ENCODE data around the gene HINT2. TPM values are rescaled to one million over a fixed set of nuclear protein-coding genes. Genes with fewer than 3 reads are reported as not detected.
A peak's percentile ranks its signal among the peaks of the same experiment; 100 is the strongest.

Gene HINT2
- total RNA-seq, 1 donor from 2014 or later: 48.1 TPM

- Mint-ChIP-seq H3K27ac (ENCODE audit: unreplicated experiment) (peak overlapping the region; percentile 21), H3K27me3 (ENCODE audit: unreplicated experiment) (peaks cover 9% of the 10 kb centered on the region), H3K9me3 (ENCODE audit: unreplicated experiment) (peaks cover 11% of the 10 kb centered on the region), H3K4me3 (ENCODE audit: unreplicated experiment) (no peak overlapping the region), H3K36me3 (ENCODE audit: unreplicated experiment) (peaks cover 4% of the 10 kb centered on the region), H3K4me1 (ENCODE audit: low read depth, unreplicated experiment) (peaks cover 32% of the 10 kb centered on the region)
- TF ChIP-seq, protein P1, sequence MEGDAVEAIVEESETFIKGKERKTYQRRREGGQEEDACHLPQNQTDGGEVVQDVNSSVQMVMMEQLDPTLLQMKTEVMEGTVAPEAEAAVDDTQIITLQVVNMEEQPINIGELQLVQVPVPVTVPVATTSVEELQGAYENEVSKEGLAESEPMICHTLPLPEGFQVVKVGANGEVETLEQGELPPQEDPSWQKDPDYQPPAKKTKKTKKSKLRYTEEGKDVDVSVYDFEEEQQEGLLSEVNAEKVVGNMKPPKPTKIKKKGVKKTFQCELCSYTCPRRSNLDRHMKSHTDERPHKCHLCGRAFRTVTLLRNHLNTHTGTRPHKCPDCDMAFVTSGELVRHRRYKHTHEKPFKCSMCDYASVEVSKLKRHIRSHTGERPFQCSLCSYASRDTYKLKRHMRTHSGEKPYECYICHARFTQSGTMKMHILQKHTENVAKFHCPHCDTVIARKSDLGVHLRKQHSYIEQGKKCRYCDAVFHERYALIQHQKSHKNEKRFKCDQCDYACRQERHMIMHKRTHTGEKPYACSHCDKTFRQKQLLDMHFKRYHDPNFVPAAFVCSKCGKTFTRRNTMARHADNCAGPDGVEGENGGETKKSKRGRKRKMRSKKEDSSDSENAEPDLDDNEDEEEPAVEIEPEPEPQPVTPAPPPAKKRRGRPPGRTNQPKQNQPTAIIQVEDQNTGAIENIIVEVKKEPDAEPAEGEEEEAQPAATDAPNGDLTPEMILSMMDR (IDR thresholded peaks at IDR 0.05; ENCODE audit: partially characterized antibody, unreplicated experiment): no peak
- DNase-seq: no peak
Measured at GRCh38 chr9:35827486-35827885, 12.6 kb upstream of the HINT2 start.

DNA sequence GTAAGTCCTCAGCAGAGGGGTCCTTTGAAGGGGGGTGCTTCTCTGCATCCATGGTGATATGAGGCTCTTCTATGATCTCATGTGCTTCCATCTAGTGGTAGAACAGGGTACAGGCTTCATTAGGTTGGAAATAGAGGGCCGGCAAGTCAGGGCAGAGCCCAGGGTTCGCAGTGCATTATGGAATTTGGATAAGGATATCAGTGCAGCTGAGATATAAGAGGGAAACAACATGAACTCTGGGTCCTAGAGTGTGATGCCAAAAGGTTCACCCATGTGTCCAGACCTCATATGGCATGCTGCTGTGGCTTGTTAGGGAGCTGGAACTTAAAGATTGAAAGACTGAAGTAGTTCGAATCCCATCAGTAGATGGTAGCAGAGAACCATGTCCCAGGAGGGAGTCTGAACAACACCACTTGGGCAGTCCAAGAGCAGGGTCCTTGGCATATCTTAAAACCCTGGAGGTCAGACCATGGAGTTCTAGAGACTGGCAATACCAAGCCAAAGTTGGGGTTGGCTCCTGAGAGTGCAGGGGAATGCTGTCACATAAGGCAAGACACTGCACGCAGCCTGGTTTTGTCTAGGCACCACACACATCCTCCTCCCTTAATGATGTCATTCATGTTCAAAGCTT lies 11.3 kb upstream of the HINT2 start:
- Mint-ChIP-seq H3K9me3 (ENCODE audit: unreplicated experiment) (peaks cover 10% of the 10 kb centered on the region), H3K4me3 (ENCODE audit: unreplicated experiment) (no peak overlapping the region), H3K27ac (ENCODE audit: unreplicated experiment) (no peak overlapping the region), H3K36me3 (ENCODE audit: unreplicated experiment) (peaks cover 5% of the 10 kb centered on the region), H3K27me3 (ENCODE audit: unreplicated experiment) (peaks cover 6% of the 10 kb centered on the region), H3K4me1 (ENCODE audit: low read depth, unreplicated experiment) (peaks cover 32% of the 10 kb centered on the region)
- TF ChIP-seq, protein P1 (IDR thresholded peaks at IDR 0.05; ENCODE audit: partially characterized antibody, unreplicated experiment): peak; percentile 66
- no peak for DNase-seq

- no peak overlapping the region for H3K4me3 Mint-ChIP-seq (ENCODE audit: unreplicated experiment)
- H3K9me3 Mint-ChIP-seq (ENCODE audit: unreplicated experiment): peaks cover 4% of the 10 kb centered on the region
- H3K27ac Mint-ChIP-seq (ENCODE audit: unreplicated experiment): no peak overlapping the region
- peaks cover 6% of the 10 kb centered on the region for H3K27me3 Mint-ChIP-seq (ENCODE audit: unreplicated experiment)
- TF ChIP-seq, protein P1 (IDR thresholded peaks at IDR 0.05; ENCODE audit: partially characterized antibody, unreplicated experiment): no peak
- DNase-seq: no peak
- H3K36me3 Mint-ChIP-seq (ENCODE audit: unreplicated experiment): peaks cover 5% of the 10 kb centered on the region
- peaks cover 17% of the 10 kb centered on the region for H3K4me1 Mint-ChIP-seq (ENCODE audit: low read depth, unreplicated experiment)
Measured at GRCh38 chr9:35822926-35823325, 8.1 kb upstream of the HINT2 start.

GRCh38 chr9:35820076-35820475 lies 5.2 kb upstream of the HINT2 start:
- Mint-ChIP-seq H3K4me1 (ENCODE audit: low read depth, unreplicated experiment) (peaks cover 31% of the 10 kb centered on the region), H3K27me3 (ENCODE audit: unreplicated experiment) (peaks cover 14% of the 10 kb centered on the region), H3K27ac (ENCODE audit: unreplicated experiment) (no peak overlapping the region), H3K36me3 (ENCODE audit: unreplicated experiment) (peaks cover 5% of the 10 kb centered on the region), H3K4me3 (ENCODE audit: unreplicated experiment) (no peak overlapping the region), H3K9me3 (ENCODE audit: unreplicated experiment) (peaks cover 10% of the 10 kb centered on the region)
- TF ChIP-seq, protein P1 (IDR thresholded peaks at IDR 0.05; ENCODE audit: partially characterized antibody, unreplicated experiment): no peak
- DNase-seq: no peak

GRCh38 chr9:35818341-35818740 lies 3.5 kb upstream of the HINT2 start:
- TF ChIP-seq, protein P1 (IDR thresholded peaks at IDR 0.05; ENCODE audit: partially characterized antibody, unreplicated experiment): no peak
- Mint-ChIP-seq H3K4me3 (ENCODE audit: unreplicated experiment) (peak overlapping the region; percentile 81), H3K36me3 (ENCODE audit: unreplicated experiment) (peaks cover 5% of the 10 kb centered on the region), H3K27ac (ENCODE audit: unreplicated experiment) (peak overlapping the region; percentile 96), H3K4me1 (ENCODE audit: low read depth, unreplicated experiment) (peaks cover 41% of the 10 kb centered on the region), H3K9me3 (ENCODE audit: unreplicated experiment) (peaks cover 15% of the 10 kb centered on the region), H3K27me3 (ENCODE audit: unreplicated experiment) (peaks cover 19% of the 10 kb centered on the region)
- DNase-seq: no peak

Data from glutamatergic neuron (in vitro differentiated cells).